ENCODE measurements around the gene ATXN2. TPM values are rescaled to one million over a fixed set of nuclear protein-coding genes. Genes with fewer than 3 reads are reported as not detected.

ATXN2 gene
- total RNA-seq, 1 experiment from 2014 or later, result 17.2 TPM

GRCh38 chr12:111582133-111582747 is 16.9 kb downstream of the ATXN2 start:
- Histone ChIP-seq H3K9me3 (ENCODE audit: low read length) (no peaks in the 10 kb centered on the region), H3K27ac (ENCODE audit: low read length) (no peak overlapping the region), H2AFZ (ENCODE audit: low read length) (no peak overlapping the region), H3K36me3 (ENCODE audit: low read depth, low read length) (no peaks in the 10 kb centered on the region), H3K9ac (ENCODE audit: low read length) (no peak overlapping the region), H3K4me2 (ENCODE audit: low read length) (no peak overlapping the region), H3K4me3 (ENCODE audit: low read length) (no peak overlapping the region), H3K4me1 (ENCODE audit: insufficient read depth, low read length) (peaks cover 27% of the 10 kb centered on the region), H3K79me2 (ENCODE audit: low read length) (peaks cover 94% of the 10 kb centered on the region), H3F3A (ENCODE audit: low read length, unreplicated experiment) (peaks cover 16% of the 10 kb centered on the region), H4K20me1 (ENCODE audit: low read length) (peaks cover 25% of the 10 kb centered on the region), H3K27me3 (ENCODE audit: low read length) (no peaks in the 10 kb centered on the region), H3K9me2 (replicated peaks; ENCODE audit: low read length) (no peaks in the 10 kb centered on the region)
- no TSS peak for BruUV-seq (replicated peaks)
- DNase-seq (no peak), ATAC-seq (no peak)
- POLR2A ChIA-PET (ENCODE audit: unreplicated experiment), result no interaction called here
- intact Hi-C loops (cut with micrococcal nuclease), result no loop called here
- TF ChIP-seq EZH2 (IDR thresholded peaks at IDR 0.05; ENCODE audit: low read length, unreplicated experiment), result no peak
- no peak for TF ChIP-seq EZH2phosphoT487 (IDR thresholded peaks at IDR 0.05; ENCODE audit: borderline replicate concordance, low read length)
- TF ChIP-seq CTCF (conservative IDR thresholded peaks at IDR 0.05; ENCODE audit: low read depth, low read length), result no peak
- CTCF ChIA-PET, result no interaction called here

- no peak for DNase-seq
- H3F3A ChIP-seq (ENCODE audit: low read length, unreplicated experiment), result peaks cover 16% of the 10 kb centered on the region
- no peaks in the 10 kb centered on the region for H3K36me3 ChIP-seq (ENCODE audit: low read depth, low read length)
Observed at GRCh38 chr12:111581434-111582132, 17.5 kb downstream of the ATXN2 start.

More at GRCh38 chr12:111581434-111582132, 17.5 kb downstream of the ATXN2 start:
- TF ChIP-seq EZH2 (IDR thresholded peaks at IDR 0.05; ENCODE audit: low read length, unreplicated experiment) (no peak), EZH2phosphoT487 (IDR thresholded peaks at IDR 0.05; ENCODE audit: borderline replicate concordance, low read length) (no peak), CTCF (conservative IDR thresholded peaks at IDR 0.05; ENCODE audit: low read depth, low read length) (no peak)
- intact Hi-C loops (cut with micrococcal nuclease), result no loop called here
- H2AFZ ChIP-seq (ENCODE audit: low read length), result no peak overlapping the region
- H3K4me1 ChIP-seq (ENCODE audit: insufficient read depth, low read length), result peaks cover 27% of the 10 kb centered on the region
- no peak overlapping the region for H3K27ac ChIP-seq (ENCODE audit: low read length)
- H4K20me1 ChIP-seq (ENCODE audit: low read length), result peaks cover 25% of the 10 kb centered on the region
- no peak overlapping the region for H3K4me2 ChIP-seq (ENCODE audit: low read length)
- CTCF ChIA-PET, result no interaction called here
- ATAC-seq, result no peak
- BruUV-seq (replicated peaks), result no TSS peak
- no peak overlapping the region for H3K4me3 ChIP-seq (ENCODE audit: low read length)
- H3K9me3 ChIP-seq (ENCODE audit: low read length), result no peaks in the 10 kb centered on the region
- POLR2A ChIA-PET (ENCODE audit: unreplicated experiment), result no interaction called here
- H3K9ac ChIP-seq (ENCODE audit: low read length), result no peak overlapping the region
- H3K9me2 ChIP-seq (replicated peaks; ENCODE audit: low read length), result no peaks in the 10 kb centered on the region
- H3K79me2 ChIP-seq (ENCODE audit: low read length), result peaks cover 93% of the 10 kb centered on the region
- no peaks in the 10 kb centered on the region for H3K27me3 ChIP-seq (ENCODE audit: low read length)
